Stimulated activated naive CD8-positive, alpha-beta T cell treated with anti-CD3 and anti-CD28 coated beads, Interleukin-15, amount 100 ng/mL, for 72 hours (primary cell): Measurements from ENCODE around the gene CLEC2A.

Experiments used
- ATAC-seq: fragments of 150-1000 bp; cut with Tn5 transposase; 2 replicates; pipeline ENCODE4 v1.10.0; 2021; ENCODE audit warnings: mild to moderate bottlenecking, moderate library complexity
- DNase-seq, 2 donors: peaks; one replicate each; pipeline ENCODE4 v3.0.0; 2021 to 2022
- H3K27ac Mint-ChIP-seq, 2 donors: one replicate each; pipeline ENCODE4 v1.8.0; 2022; ENCODE audit warnings: mild to moderate bottlenecking in 2 of 2, mixed read lengths in 2 of 2, moderate library complexity in 2 of 2
- H3K27me3 Mint-ChIP-seq: one replicate; pipeline ENCODE4 v1.8.0; 2022; ENCODE audit warnings: mixed read lengths
- H3K4me1 Mint-ChIP-seq: one replicate; pipeline ENCODE4 v1.8.0; 2022; ENCODE audit warnings: mild to moderate bottlenecking, mixed read lengths
- H3K4me3 Mint-ChIP-seq, 2 donors: one replicate each; pipeline ENCODE4 v1.8.0; 2022; ENCODE audit warnings: mild to moderate bottlenecking in 2 of 2, mixed read lengths in 2 of 2, moderate library complexity in 1 of 2
- H3K9me3 Mint-ChIP-seq, 2 donors: one replicate each; pipeline ENCODE4 v1.8.0; 2022; ENCODE audit warnings: mixed read lengths in 2 of 2

Gene CLEC2A

GRCh38 chr12:9947674-9948073 is 15.5 kb upstream of the CLEC2A start:
- DNase-seq: no peak
- H3K4me3 Mint-ChIP-seq: no peak overlapping the region

GRCh38 chr12:9944391-9944790 is 12.2 kb upstream of the CLEC2A start:
- ATAC-seq: no peak
- H3K27me3 Mint-ChIP-seq: no peaks in the 10 kb centered on the region
- peak overlapping the region; percentile 0 to 23 for H3K4me3 Mint-ChIP-seq
- H3K9me3 Mint-ChIP-seq: no peaks in the 10 kb centered on the region
- DNase-seq: no peak
- H3K4me1 Mint-ChIP-seq: peaks cover 28% of the 10 kb centered on the region
- no peak overlapping the region for H3K27ac Mint-ChIP-seq

More at GRCh38 chr12:9947674-9948073, 15.5 kb upstream of the CLEC2A start:
- ATAC-seq: no peak
- Mint-ChIP-seq H3K9me3 (no peaks in the 10 kb centered on the region), H3K4me1 (peaks cover 55% of the 10 kb centered on the region), H3K27me3 (no peaks in the 10 kb centered on the region), H3K27ac (no peak overlapping the region)

- DNase-seq: peak in 1 of 2 donors; percentile 24
- peak; percentile 83 for ATAC-seq
- Mint-ChIP-seq H3K4me3 (peak overlapping the region; percentile 74 to 75), H3K27ac (peak overlapping the region in 1 of 2 donors; percentile 67), H3K27me3 (no peaks in the 10 kb centered on the region), H3K4me1 (peaks cover 16% of the 10 kb centered on the region), H3K9me3 (no peaks in the 10 kb centered on the region)
Measured at GRCh38 chr12:9943240-9943639, 11.1 kb upstream of the CLEC2A start.

GRCh38 chr12:9941838-9942237 is 9.7 kb upstream of the CLEC2A start:
- Mint-ChIP-seq H3K27ac (no peak overlapping the region), H3K9me3 (no peaks in the 10 kb centered on the region), H3K27me3 (no peaks in the 10 kb centered on the region), H3K4me3 (no peak overlapping the region), H3K4me1 (peaks cover 7% of the 10 kb centered on the region)
- ATAC-seq (no peak), DNase-seq (no peak)

GRCh38 chr12:9940375-9940774 is 8.2 kb upstream of the CLEC2A start:
- Mint-ChIP-seq H3K27ac (no peak overlapping the region), H3K9me3 (no peaks in the 10 kb centered on the region), H3K27me3 (no peaks in the 10 kb centered on the region), H3K4me1 (peaks cover 7% of the 10 kb centered on the region), H3K4me3 (no peak overlapping the region)
- ATAC-seq: no peak
- no peak for DNase-seq

- Mint-ChIP-seq H3K9me3 (no peaks in the 10 kb centered on the region), H3K4me1 (no peaks in the 10 kb centered on the region), H3K4me3 (no peak overlapping the region), H3K27ac (no peak overlapping the region), H3K27me3 (no peaks in the 10 kb centered on the region)
- DNase-seq (no peak), ATAC-seq (no peak)
Measured at GRCh38 chr12:9936591-9936990, 4.4 kb upstream of the CLEC2A start.

- Mint-ChIP-seq H3K4me3 (no peak overlapping the region), H3K4me1 (no peaks in the 10 kb centered on the region), H3K27ac (no peak overlapping the region), H3K9me3 (no peaks in the 10 kb centered on the region), H3K27me3 (no peaks in the 10 kb centered on the region)
- DNase-seq (no peak), ATAC-seq (no peak)
Measured at GRCh38 chr12:9935026-9935425, 2.9 kb upstream of the CLEC2A start.

GRCh38 chr12:9933958-9934357 is 1.8 kb upstream of the CLEC2A start:
- no peak overlapping the region for H3K4me3 Mint-ChIP-seq
- H3K27me3 Mint-ChIP-seq: no peaks in the 10 kb centered on the region
- no peaks in the 10 kb centered on the region for H3K4me1 Mint-ChIP-seq
- ATAC-seq (no peak), DNase-seq (no peak)
- H3K27ac Mint-ChIP-seq: no peak overlapping the region
- H3K9me3 Mint-ChIP-seq: no peaks in the 10 kb centered on the region

GRCh38 chr12:9931245-9931644 is 925 bp downstream of the CLEC2A start:
- ATAC-seq: no peak
- H3K4me3 Mint-ChIP-seq: no peak overlapping the region

GRCh38 chr12:9928607-9929006 is 3.6 kb downstream of the CLEC2A start:
- Mint-ChIP-seq H3K4me1 (peaks cover 9% of the 10 kb centered on the region), H3K4me3 (no peak overlapping the region), H3K27ac (no peak overlapping the region), H3K27me3 (no peaks in the 10 kb centered on the region), H3K9me3 (no peaks in the 10 kb centered on the region)
- DNase-seq (no peak), ATAC-seq (no peak)

More at GRCh38 chr12:9931245-9931644, 925 bp downstream of the CLEC2A start:
- no peak for DNase-seq
- Mint-ChIP-seq H3K9me3 (no peaks in the 10 kb centered on the region), H3K27me3 (no peaks in the 10 kb centered on the region), H3K4me1 (peaks cover under 1% of the 10 kb centered on the region), H3K27ac (no peak overlapping the region)

- Mint-ChIP-seq H3K4me1 (peaks cover 24% of the 10 kb centered on the region), H3K27ac (no peak overlapping the region), H3K9me3 (no peaks in the 10 kb centered on the region), H3K27me3 (no peaks in the 10 kb centered on the region), H3K4me3 (no peak overlapping the region)
- DNase-seq (no peak), ATAC-seq (no peak)
Measured at GRCh38 chr12:9926876-9927275, 5.3 kb downstream of the CLEC2A start.

- peak overlapping the region in 1 of 2 donors; percentile 72 for H3K27ac Mint-ChIP-seq
- peaks cover 26% of the 10 kb centered on the region for H3K4me1 Mint-ChIP-seq
- H3K4me3 Mint-ChIP-seq: peak overlapping the region; percentile 70 to 83
- no peaks in the 10 kb centered on the region for H3K9me3 Mint-ChIP-seq
- no peaks in the 10 kb centered on the region for H3K27me3 Mint-ChIP-seq
- DNase-seq (peak in 1 of 2 donors; percentile 10), ATAC-seq (peak; percentile 59)
Measured at GRCh38 chr12:9925705-9926393, 6.3 kb downstream of the CLEC2A start.

- H3K4me1 Mint-ChIP-seq: peaks cover 26% of the 10 kb centered on the region
- no peaks in the 10 kb centered on the region for H3K27me3 Mint-ChIP-seq
- no peak overlapping the region for H3K27ac Mint-ChIP-seq
- H3K9me3 Mint-ChIP-seq: peaks cover 4 to 9% of the 10 kb centered on the region in 2 donors
- H3K4me3 Mint-ChIP-seq: no peak overlapping the region
- no peak for ATAC-seq
- DNase-seq: no peak
Measured at GRCh38 chr12:9922429-9922828, 9.7 kb downstream of the CLEC2A start.

- H3K4me3 Mint-ChIP-seq: no peak overlapping the region
- DNase-seq (no peak), ATAC-seq (no peak)
- H3K27me3 Mint-ChIP-seq: no peaks in the 10 kb centered on the region
- H3K9me3 Mint-ChIP-seq: peaks cover 4 to 9% of the 10 kb centered on the region in 2 donors
- peaks cover 17% of the 10 kb centered on the region for H3K4me1 Mint-ChIP-seq
- H3K27ac Mint-ChIP-seq: peak overlapping the region in 1 of 2 donors; percentile 54
Measured at GRCh38 chr12:9920451-9920850, 11.7 kb downstream of the CLEC2A start.

GRCh38 chr12:9919443-9919842 is 12.7 kb downstream of the CLEC2A start:
- DNase-seq (no peak), ATAC-seq (no peak)
- Mint-ChIP-seq H3K4me3 (no peak overlapping the region), H3K27ac (no peak overlapping the region), H3K9me3 (peaks cover 4 to 9% of the 10 kb centered on the region in 2 donors), H3K4me1 (peaks cover 17% of the 10 kb centered on the region), H3K27me3 (no peaks in the 10 kb centered on the region)

GRCh38 chr12:9911708-9912107 is 20.5 kb downstream of the CLEC2A start:
- no peak overlapping the region for H3K27ac Mint-ChIP-seq
- DNase-seq: no peak
- no peak for ATAC-seq
- H3K4me3 Mint-ChIP-seq: no peak overlapping the region
- peaks cover 36 to 37% of the 10 kb centered on the region in 2 donors for H3K9me3 Mint-ChIP-seq
- H3K4me1 Mint-ChIP-seq: peaks cover 27% of the 10 kb centered on the region
- H3K27me3 Mint-ChIP-seq: no peaks in the 10 kb centered on the region
